ENCODE data around the gene RABL2B.

DNA sequence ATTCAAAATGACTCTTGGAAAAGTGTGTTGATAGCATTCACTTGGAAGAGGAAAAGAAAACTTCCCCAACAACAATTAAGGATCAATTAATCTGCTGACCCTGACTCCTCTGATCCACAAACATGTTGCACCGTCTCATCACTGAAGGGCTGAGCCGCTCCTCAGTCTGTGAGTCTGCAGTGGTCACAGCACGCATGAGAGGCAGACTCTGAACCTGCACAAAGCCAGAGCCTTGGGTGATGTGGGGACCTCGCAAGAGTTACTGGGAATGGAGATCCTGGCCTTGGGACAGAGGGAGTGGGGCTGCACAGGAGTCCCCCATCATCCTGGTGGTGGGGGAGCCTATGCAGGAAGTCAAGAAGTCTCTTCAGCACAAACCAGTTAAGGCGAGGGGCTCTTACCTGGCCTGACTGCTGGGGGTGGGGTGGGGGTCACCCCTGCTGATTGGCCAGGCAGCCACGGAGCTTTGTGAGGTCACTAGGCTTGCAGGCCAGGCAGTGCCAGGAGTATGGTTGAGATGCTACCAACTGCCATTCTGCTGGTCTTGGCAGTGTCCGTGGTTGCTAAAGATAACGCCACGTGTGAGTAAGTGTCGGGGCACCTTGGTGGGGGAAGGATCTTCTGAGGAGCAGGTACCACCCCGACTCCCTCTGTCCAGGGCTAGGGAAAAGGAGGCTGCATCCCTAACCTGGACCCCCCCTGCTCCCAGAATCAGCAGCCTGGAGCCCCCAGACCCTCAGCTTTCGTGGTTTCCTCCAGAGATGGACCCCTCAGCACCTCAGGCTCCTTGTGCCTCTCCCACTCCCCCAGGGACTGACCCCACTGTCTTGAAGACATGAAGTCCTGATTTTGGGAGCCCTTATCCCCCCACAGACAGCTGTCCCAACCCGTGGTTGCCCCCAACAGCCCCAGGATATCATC lies 45.4 kb downstream of the RABL2B start, which contains the start of gene ACR:
- TF ChIP-seq OSR1 (CRISPR knock-in tag; IDR thresholded peaks at IDR 0.05) (no peak), ZFP30 (CRISPR knock-in tag; IDR thresholded peaks at IDR 0.05) (no peak), ZFP3 (CRISPR knock-in tag; IDR thresholded peaks at IDR 0.05) (no peak), ZNF565 (CRISPR knock-in tag; conservative IDR thresholded peaks at IDR 0.05; ENCODE audit: low read depth) (no peak)
- TF ChIP-seq, protein P1, sequence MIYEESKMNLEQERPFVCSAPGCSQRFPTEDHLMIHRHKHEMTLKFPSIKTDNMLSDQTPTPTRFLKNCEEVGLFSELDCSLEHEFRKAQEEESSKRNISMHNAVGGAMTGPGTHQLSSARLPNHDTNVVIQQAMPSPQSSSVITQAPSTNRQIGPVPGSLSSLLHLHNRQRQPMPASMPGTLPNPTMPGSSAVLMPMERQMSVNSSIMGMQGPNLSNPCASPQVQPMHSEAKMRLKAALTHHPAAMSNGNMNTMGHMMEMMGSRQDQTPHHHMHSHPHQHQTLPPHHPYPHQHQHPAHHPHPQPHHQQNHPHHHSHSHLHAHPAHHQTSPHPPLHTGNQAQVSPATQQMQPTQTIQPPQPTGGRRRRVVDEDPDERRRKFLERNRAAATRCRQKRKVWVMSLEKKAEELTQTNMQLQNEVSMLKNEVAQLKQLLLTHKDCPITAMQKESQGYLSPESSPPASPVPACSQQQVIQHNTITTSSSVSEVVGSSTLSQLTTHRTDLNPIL (CRISPR knock-in tag; IDR thresholded peaks at IDR 0.05; ENCODE audit: low read depth): no peak
- TF ChIP-seq, protein P2, sequence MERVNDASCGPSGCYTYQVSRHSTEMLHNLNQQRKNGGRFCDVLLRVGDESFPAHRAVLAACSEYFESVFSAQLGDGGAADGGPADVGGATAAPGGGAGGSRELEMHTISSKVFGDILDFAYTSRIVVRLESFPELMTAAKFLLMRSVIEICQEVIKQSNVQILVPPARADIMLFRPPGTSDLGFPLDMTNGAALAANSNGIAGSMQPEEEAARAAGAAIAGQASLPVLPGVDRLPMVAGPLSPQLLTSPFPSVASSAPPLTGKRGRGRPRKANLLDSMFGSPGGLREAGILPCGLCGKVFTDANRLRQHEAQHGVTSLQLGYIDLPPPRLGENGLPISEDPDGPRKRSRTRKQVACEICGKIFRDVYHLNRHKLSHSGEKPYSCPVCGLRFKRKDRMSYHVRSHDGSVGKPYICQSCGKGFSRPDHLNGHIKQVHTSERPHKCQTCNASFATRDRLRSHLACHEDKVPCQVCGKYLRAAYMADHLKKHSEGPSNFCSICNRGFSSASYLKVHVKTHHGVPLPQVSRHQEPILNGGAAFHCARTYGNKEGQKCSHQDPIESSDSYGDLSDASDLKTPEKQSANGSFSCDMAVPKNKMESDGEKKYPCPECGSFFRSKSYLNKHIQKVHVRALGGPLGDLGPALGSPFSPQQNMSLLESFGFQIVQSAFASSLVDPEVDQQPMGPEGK (CRISPR knock-in tag; IDR thresholded peaks at IDR 0.05; ENCODE audit: borderline replicate concordance): no peak

Measured in SK-N-SH treated with all-trans-retinoic acid at 6 μM for 48 hours (cell line).